HTERT RPE-1 (cell line): ENCODE data around the gene MOV10L1.
"Not testable (repeated sequence)": the region's sequence is repeated elsewhere in the genome, so short reads cannot be mapped to it uniquely, and the experiment has no call there.

Experiments used
- in situ Hi-C: fragments of 300-500 bp; cut with MboI; formaldehyde crosslinking; loops from 4 replicates; pipeline ENCODE4 v1.14.3; 2020; ENCODE audit warnings: low sequenced_read_pairs

MOV10L1 gene

GRCh38 chr22:50151571-50152537 lies 62.0 kb downstream of the MOV10L1 start:
- in situ Hi-C loops: no loop called here

GRCh38 chr22:50153056-50153755 lies 63.4 kb downstream of the MOV10L1 start:
- in situ Hi-C loops: no loop called here

GRCh38 chr22:50153756-50154140 lies 63.9 kb downstream of the MOV10L1 start:
- in situ Hi-C loops: no loop called here

- in situ Hi-C loops: no loop called here
These were observed 68.0 kb downstream of the MOV10L1 start for GRCh38 chr22:50157709-50158375.

- in situ Hi-C loops: no loop called here
These were observed 71.1 kb downstream of the MOV10L1 start for GRCh38 chr22:50160947-50161346.

- in situ Hi-C loops: no loop called here
These were observed 71.9 kb downstream of the MOV10L1 start for GRCh38 chr22:50161508-50162390.

- in situ Hi-C loops: no loop called here
These were observed 72.7 kb downstream of the MOV10L1 start for GRCh38 chr22:50162391-50162956.

GRCh38 chr22:50165436-50166123 lies 75.8 kb downstream of the MOV10L1 start:
- in situ Hi-C loops: no loop called here

GRCh38 chr22:50167689-50168489 lies 78.1 kb downstream of the MOV10L1 start:
- in situ Hi-C loops: no loop called here

- in situ Hi-C loops: not testable (repeated sequence)
These were observed 78.8 kb downstream of the MOV10L1 start for GRCh38 chr22:50168490-50169180.

GRCh38 chr22:50169181-50169759 lies 79.5 kb downstream of the MOV10L1 start:
- in situ Hi-C loops: no loop called here

GRCh38 chr22:50169774-50170341 lies 80.1 kb downstream of the MOV10L1 start:
- in situ Hi-C loops: no loop called here

- in situ Hi-C loops: no loop called here
These were observed 80.9 kb downstream of the MOV10L1 start, which contains the start of gene PANX2 for GRCh38 chr22:50170453-50171318. Gene PANX2 (plus strand): TSS chr22:50170731. CDS start chr22:50170731, 0 bp downstream.

GRCh38 chr22:50171319-50171964 lies 81.6 kb downstream of the MOV10L1 start:
- in situ Hi-C loops: no loop called here

- in situ Hi-C loops: no loop called here
These were observed 82.2 kb downstream of the MOV10L1 start for GRCh38 chr22:50171965-50172421.
